Measurements from ENCODE around the gene COL9A3.

Gene COL9A3

GRCh38 chr20:62811320-62811719, 5.5 kb upstream of the COL9A3 start:
- no peak for DNase-seq (ENCODE audit: low read depth)

GRCh38 chr20:62811720-62812119, 5.1 kb upstream of the COL9A3 start:
- DNase-seq (ENCODE audit: low read depth): no peak

GRCh38 chr20:62812181-62812906, 4.5 kb upstream of the COL9A3 start:
- no peak for DNase-seq (ENCODE audit: low read depth)

GRCh38 chr20:62812907-62813200, 4.0 kb upstream of the COL9A3 start:
- DNase-seq (ENCODE audit: low read depth): no peak

GRCh38 chr20:62813588-62813987, 3.3 kb upstream of the COL9A3 start:
- DNase-seq (ENCODE audit: low read depth): no peak

- DNase-seq (ENCODE audit: low read depth): no peak
Measured at GRCh38 chr20:62814060-62814708, 2.7 kb upstream of the COL9A3 start.

GRCh38 chr20:62814709-62815065, 2.2 kb upstream of the COL9A3 start:
- DNase-seq (ENCODE audit: low read depth): no peak

- no peak for DNase-seq (ENCODE audit: low read depth)
Measured at GRCh38 chr20:62815066-62815991, 1.5 kb upstream of the COL9A3 start.

GRCh38 chr20:62816031-62816883, 593 bp upstream of the COL9A3 start:
- no peak for DNase-seq (ENCODE audit: low read depth)

- no peak for DNase-seq (ENCODE audit: low read depth)
Measured at GRCh38 chr20:62817975-62818591, 1.2 kb downstream of the COL9A3 start.

- DNase-seq (ENCODE audit: low read depth): no peak
Measured at GRCh38 chr20:62818592-62819493, 2.0 kb downstream of the COL9A3 start.

- no peak for DNase-seq (ENCODE audit: low read depth)
Measured at GRCh38 chr20:62819494-62820174, 2.8 kb downstream of the COL9A3 start.

GRCh38 chr20:62820208-62820961, 3.5 kb downstream of the COL9A3 start:
- no peak for DNase-seq (ENCODE audit: low read depth)

- no peak for DNase-seq (ENCODE audit: low read depth)
Measured at GRCh38 chr20:62820962-62821725, 4.3 kb downstream of the COL9A3 start.

- no peak for DNase-seq (ENCODE audit: low read depth)
Measured at GRCh38 chr20:62821726-62822210, 4.9 kb downstream of the COL9A3 start.

- no peak for DNase-seq (ENCODE audit: low read depth)
Measured at GRCh38 chr20:62822239-62822787, 5.5 kb downstream of the COL9A3 start.

GRCh38 chr20:62822788-62823651, 6.2 kb downstream of the COL9A3 start:
- no peak for DNase-seq (ENCODE audit: low read depth)
